ENCODE measurements around the gene CYP26C1. TPM values are rescaled to one million over a fixed set of nuclear protein-coding genes. Genes with fewer than 3 reads are reported as not detected.

The CYP26C1 gene
- total RNA-seq, result 0.05 and 1.1 TPM in 2 replicates

DNA sequence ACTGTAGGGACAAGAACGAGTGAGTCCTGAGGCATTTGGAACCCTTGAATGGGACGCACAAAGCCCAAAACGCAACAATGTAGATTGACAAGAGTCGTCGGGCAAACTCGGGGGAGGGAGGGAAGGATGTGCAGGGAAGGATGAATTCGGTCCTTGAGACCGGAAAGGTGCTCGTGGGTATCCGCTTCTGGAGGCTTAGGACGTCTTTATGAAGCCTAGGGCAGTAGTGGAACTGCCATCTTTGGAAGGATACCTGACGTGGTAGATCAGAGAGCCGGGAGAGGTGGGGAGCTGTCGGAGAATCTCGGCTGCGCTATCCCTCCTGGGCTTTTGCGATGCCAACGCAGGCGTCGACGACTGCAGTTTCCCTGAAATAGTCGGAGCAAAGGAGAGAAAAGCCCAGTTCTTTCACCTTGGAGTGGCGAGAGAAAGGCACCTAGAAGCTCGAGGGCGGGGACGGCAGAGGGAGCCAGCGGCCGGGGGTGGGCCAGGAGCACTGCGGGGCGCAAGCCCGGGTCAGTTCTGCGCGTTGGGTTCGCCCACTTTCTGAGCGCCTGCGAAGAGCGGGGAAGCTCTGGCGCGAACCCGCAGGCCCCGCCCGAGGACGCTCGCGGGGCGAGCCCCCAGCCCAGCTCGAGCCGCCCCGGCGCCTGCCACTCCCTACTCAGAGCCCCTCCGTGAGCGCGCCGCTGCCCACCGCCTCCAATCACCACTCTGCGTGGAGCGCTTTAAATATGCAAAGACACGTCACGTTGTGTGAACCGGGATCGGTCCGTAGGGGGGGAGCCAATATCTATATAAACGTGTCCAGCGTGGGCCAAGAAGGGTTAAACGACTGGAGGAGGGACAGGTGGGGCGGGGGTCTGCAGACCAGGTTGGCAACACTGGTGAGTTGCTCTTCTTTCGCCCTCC is at the start of gene CYP26C1:
Gene CYP26C1 (plus strand): TSS at position 824 of the 912 bp plus-strand sequence. CDS start 466 bp downstream, outside the sequence.
- DNase-seq (ENCODE audit: extremely low read depth, low read depth, low spot score), result no peak

DNA sequence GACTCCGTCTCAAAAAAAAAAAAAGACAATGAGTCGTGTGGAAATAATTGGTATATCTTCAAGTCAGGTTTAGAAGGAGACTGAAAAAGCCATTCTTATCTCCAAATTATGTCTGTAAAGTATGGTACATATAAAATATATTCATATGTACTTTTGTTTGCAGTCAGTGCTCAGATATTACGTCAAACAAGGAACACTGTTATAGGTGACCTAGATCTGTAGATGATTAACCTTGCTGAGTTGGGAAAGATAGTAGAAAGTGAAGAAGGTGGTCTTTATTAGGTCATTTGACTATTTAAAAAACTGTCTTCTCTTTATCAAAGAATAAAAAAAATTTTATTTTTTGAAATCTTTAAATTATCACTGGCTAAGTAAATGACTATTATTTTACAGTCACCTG is 44.9 kb upstream of the CYP26C1 start:
- DNase-seq (ENCODE audit: extremely low read depth, low read depth, low spot score), result no peak

GRCh38 chr10:93023013-93023650 is 37.5 kb upstream of the CYP26C1 start:
- DNase-seq (ENCODE audit: extremely low read depth, low read depth, low spot score), result no peak

DNA sequence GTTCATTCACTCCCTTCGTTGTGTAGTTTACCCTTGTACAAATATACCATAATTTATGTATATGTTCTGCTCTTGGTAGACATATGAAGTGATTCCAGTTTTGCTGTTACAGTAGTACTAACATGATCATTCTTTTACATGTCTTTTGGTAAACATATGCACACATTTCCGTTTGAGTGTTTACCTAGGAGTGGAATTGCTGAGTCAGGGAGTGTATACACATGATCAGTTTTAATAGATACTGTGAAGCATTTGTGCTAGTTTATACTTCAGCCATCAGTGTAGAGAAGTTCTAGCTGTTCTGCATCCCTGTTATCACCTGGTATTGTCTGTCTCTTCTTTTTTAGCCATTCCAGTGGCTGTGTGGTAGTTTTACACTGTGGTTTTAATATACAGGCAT is 34.5 kb upstream of the CYP26C1 start:
- DNase-seq (ENCODE audit: extremely low read depth, low read depth, low spot score), result no peak

DNA sequence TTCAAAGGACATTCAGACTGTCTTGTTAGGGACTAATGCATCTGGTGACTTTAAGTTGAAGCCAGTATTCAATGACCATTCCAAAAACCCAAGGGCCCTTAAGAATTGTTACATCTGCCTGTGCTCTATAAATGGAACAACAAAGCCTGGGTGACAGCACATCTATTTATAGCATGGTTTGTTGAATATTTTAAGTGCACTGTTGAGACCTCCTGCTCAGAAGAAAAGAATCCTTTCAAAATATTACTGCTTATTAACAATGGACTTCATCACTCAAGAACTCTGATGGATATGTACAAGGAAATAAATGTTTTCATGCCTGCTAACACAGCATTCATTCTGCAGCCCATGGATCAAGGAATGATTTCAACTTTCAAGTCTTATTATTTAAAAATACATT is 33.1 kb upstream of the CYP26C1 start:
- no peak for DNase-seq (ENCODE audit: extremely low read depth, low read depth, low spot score)

GRCh38 chr10:93028883-93029282 is 31.7 kb upstream of the CYP26C1 start:
- DNase-seq (ENCODE audit: extremely low read depth, low read depth, low spot score), result no peak

DNA sequence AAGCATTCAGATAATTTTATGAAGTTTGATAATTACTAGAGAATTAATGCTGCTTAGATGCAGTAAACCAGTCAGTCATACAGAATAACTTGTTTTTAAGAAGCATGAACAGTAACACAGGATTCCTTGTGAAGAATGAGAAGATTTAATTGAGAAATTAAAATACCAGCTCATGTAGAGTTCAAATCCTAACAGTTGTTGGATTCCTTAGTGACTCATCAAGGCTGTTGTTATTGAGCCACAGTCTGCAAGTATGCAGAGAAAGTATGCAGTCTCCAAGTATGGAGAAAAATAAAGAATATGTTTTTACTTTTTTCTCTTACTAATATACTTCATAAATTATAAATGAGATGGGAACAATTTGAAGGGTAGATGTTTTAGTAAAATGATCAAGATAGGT is 30.2 kb upstream of the CYP26C1 start:
- no peak for DNase-seq (ENCODE audit: extremely low read depth, low read depth, low spot score)

DNA sequence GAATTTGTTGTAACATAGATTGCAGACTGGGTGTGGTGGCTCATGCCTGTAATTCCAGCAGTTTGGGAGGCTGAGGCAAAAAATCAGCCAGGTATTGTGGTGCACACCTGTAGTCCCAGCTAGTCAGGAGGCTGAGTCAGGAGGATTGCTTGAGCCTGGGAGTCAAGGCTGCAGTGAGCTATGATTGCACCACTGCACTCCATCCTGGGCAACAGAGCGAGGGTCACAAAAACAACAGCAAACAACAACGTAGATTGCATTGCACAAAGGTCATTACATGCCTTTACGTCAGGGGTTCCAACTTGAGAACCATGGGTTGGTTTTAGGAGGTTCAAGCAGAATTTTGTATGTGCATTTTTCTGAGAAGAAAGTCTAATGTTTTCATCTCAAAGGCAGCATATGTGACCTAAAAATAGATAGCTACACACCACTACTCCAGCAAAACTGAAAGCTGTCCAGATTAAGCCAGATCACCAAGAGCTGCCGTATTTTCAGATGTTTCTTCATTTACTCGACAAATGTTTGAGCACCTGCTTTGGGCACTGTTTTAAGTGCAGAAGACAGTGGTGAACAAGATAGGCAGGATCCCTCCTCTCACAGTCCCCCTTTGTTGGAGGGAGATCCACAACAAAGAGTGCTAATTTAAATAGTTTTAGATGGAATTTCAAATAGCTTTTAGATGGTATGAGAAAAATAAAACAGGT is 28.3 kb upstream of the CYP26C1 start:
- DNase-seq (ENCODE audit: extremely low read depth, low read depth, low spot score), result no peak

DNA sequence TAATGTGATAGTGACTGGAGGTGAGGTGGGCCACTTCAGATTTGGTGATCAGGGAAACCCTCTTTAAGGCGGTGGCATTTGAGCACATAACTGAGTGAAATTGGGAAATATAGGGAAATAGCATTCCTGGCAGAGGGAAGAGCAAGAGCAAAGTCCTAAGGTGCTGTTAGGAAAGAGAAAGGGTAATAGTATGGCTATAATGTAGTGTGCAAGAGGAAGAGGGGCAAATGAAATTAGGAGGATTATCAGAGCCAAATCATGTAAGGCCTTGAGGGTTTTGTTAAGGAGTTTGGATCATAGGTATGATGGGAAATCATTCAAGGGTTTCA is 27.8 kb upstream of the CYP26C1 start:
- no peak for DNase-seq (ENCODE audit: extremely low read depth, low read depth, low spot score)

- no peak for DNase-seq (ENCODE audit: extremely low read depth, low read depth, low spot score)
These were observed 26.2 kb upstream of the CYP26C1 start for GRCh38 chr10:93034426-93034825.

DNA sequence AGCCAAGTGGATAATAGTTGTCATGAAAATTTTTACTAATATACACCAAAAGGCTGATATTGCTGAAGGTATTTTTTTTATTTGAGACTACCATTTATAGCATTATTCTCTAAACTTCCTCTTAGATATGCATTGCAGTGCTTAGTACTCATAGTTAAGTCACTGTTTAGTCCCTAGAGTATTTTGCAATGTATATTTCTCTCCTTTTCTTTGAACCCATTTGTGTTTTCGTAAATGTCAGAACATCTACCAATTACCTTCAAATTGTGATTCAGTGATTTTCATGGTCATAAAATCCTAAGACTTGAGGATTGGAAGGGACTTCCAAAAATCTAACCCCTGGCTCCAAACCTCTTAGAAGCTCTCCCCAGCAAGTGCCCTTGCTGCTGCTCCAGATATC is 21.5 kb upstream of the CYP26C1 start:
- DNase-seq (ENCODE audit: extremely low read depth, low read depth, low spot score), result no peak

DNA sequence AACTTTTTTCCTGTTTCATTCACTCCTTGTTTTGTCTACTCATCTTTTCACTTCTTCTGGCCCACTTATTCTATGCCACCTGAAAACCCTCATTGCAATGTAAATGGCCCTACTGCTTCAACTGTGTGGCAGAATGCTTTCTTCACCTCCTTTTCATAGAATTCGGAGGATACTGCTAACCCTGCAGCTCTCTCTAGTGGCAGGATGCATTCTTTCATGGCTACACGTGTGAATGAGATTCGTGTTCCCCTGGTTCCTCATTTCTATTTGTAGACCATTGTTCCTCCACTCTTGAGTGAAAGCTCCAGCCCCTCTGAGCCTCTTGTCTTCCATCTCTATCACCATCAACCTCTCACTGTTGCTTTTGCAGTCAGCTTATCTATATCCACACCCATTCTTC is 20.9 kb upstream of the CYP26C1 start:
- DNase-seq (ENCODE audit: extremely low read depth, low read depth, low spot score), result no peak

GRCh38 chr10:93054486-93054885 is 6.1 kb upstream of the CYP26C1 start:
- no peak for DNase-seq (ENCODE audit: extremely low read depth, low read depth, low spot score)

GRCh38 chr10:93058139-93058538 is 2.5 kb upstream of the CYP26C1 start:
- no peak for DNase-seq (ENCODE audit: extremely low read depth, low read depth, low spot score)

- no peak for DNase-seq (ENCODE audit: extremely low read depth, low read depth, low spot score)
These were observed 442 bp downstream of the CYP26C1 start for GRCh38 chr10:93060887-93061593.

DNA sequence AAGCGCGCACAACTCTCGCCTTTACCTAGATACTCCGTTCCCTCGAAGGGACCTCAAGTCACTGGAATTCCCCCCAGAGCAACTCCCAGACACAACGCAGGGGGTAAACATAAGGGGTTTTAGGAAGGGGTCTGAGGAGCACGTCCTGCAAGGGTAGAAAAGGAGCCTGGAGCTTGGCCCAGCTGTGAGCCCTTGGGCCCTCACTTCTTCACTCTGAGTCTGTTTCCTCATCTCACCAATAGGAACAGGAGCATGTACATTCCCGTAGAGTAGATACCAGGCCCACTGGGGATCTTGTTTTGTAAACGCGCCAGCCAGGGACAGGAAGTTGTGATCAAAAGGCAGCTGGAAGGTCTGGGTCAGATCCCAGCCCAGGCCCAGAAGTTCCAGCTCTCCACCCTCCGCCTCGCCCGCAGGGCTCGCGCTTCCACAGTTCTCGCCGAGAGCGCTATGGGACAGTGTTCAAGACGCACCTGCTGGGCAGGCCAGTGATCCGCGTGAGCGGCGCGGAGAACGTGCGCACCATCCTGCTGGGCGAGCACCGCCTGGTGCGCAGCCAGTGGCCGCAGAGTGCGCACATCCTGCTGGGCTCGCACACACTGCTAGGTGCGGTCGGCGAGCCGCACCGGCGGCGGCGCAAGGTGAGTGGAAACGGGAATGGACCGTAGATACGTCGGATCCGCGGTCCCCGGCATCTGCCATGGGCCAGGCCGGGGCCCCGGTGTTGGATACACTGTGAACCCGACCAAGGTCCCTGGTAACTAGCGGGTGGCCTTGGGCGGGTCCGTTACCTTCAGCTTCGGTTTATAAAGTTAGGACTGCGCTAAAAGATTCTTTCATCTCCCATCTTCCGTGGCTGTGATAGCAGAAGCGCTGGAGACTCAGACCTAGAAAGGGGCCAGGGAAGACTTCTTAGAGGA is 1.3 kb downstream of the CYP26C1 start:
- no peak for DNase-seq (ENCODE audit: extremely low read depth, low read depth, low spot score)

GRCh38 chr10:93062514-93063143 is 2.0 kb downstream of the CYP26C1 start:
- DNase-seq (ENCODE audit: extremely low read depth, low read depth, low spot score), result no peak

DNA sequence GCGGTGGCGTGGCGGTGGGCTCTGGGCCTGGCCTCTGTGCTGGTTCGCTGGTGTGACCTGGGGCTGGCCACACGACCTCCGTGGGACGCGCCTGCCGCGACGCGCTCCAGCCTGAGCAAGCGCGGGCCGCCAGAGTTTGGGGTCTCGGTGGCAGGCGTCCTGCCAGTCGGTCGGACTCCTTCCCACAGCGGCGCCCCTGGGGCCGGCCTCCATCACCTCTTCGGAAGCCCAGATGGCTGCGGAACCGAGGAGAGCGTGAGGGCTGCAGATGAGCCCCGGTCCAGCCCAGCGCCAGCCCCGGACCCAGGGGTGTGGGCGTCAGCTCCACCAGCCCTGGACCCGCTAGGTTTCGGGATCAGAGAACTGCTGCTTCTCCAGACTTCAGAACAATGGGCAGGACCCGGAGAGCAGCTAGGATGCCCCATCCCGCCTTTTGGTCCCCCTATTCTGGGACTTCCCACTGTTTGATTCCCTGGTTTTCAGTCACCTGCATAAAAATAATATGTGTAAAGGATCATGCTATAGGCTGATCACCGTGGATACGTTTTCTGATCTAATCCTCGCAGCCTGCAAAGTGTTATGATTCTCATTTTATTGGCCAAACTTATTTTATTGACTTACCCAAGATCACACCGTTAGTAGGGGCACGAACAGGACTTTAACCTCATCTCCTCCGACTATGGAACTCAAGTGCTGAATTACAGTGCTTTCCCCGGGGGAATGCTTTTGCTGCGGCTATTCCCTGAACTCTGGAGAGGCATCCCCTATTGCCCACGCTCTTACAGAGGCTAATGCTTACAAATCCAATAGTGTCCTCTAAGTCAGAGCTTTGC is 2.8 kb downstream of the CYP26C1 start:
- DNase-seq (ENCODE audit: extremely low read depth, low read depth, low spot score), result no peak
